ENCODE results near the gene POU6F2.

- TF ChIP-seq CTCF (conservative IDR thresholded peaks at IDR 0.05; ENCODE audit: low read length) (no peak), EZH2phosphoT487 (IDR thresholded peaks at IDR 0.05; ENCODE audit: borderline replicate concordance) (no peak)
These were observed 455.2 kb downstream of the POU6F2 start for GRCh38 chr7:39432807-39433416.

Data from Loucy (cell line).